ENCODE results near the gene GOLGA6L7.
"Not testable (repeated sequence)": the region's sequence is repeated elsewhere in the genome, so short reads cannot be mapped to it uniquely, and the experiment has no call there.

GOLGA6L7 gene

DNA sequence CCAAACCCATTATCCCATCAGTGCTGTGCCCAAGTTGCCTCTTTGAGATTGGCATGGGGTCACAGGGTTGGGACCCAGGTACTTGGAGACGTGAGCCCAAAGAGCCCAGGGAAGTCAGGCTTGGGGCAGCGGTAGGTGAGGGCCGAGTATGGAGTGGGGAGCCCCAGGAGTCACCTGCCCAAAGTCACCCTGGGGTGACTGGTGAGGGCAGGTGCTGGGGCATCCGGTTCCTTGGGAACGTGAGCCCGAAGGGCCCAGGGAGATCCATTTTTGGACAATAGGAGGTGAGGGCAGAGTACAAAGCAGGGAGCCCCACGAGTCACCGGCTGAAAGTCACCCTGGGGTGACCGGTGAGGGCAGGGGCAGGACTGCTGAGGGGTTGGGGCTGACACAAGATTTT lies 485 bp downstream of the GOLGA6L7 start:
- not testable (repeated sequence) for H3K4me3 ChIP-seq (ENCODE audit: low read depth, low read length); DNase-seq (ENCODE audit: low read depth)

DNA sequence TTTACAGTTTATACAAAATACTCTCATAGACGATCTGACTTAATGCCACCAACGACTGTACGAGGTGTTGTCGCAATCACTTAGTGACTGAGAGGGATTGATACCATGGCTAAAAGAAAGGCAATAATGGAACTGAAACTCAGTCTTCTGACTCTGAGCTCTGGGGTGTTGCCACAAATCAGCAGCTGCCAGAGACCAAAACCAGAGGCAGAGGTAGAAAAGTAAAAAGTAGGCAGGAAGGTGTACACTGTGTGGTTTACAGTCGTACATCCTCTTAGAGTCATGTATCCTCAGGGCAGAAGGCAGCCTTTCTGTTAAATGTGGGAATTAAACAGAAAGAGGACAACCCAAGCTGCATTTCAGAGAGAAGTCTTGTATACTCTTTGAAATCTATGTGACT lies 1.2 kb downstream of the GOLGA6L7 start:
- not testable (repeated sequence) for DNase-seq (ENCODE audit: low read depth)

GRCh38 chr15:28844147-28844546 lies 4.3 kb downstream of the GOLGA6L7 start:
- DNase-seq (ENCODE audit: low read depth); H3K4me3 ChIP-seq (ENCODE audit: low read depth, low read length): not testable (repeated sequence)

More for the DNA sequence above, 1.2 kb downstream of the GOLGA6L7 start:
- H3K4me3 ChIP-seq (ENCODE audit: low read depth, low read length), result not testable (repeated sequence)

DNA sequence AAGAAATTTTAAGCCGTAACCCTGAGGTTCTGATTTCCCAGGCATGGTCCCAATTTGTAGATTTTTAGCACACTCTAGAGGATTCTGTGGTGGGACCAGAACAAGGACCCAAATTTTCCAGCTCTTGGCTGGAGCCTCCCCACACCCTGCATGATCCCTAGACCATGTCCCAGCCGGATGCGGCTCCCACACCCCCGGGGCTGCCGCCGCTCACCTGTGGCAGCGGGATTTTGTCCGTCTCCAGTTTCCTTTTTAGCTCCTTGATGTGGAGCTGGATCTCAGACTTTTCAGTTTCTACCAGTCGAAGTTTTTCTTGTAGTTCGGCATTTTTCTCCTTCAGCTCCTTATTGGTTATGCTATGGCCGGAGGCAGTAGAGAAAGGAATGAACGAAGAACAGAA lies 4.9 kb downstream of the GOLGA6L7 start:
- DNase-seq (ENCODE audit: low read depth); H3K4me3 ChIP-seq (ENCODE audit: low read depth, low read length): not testable (repeated sequence)

DNA sequence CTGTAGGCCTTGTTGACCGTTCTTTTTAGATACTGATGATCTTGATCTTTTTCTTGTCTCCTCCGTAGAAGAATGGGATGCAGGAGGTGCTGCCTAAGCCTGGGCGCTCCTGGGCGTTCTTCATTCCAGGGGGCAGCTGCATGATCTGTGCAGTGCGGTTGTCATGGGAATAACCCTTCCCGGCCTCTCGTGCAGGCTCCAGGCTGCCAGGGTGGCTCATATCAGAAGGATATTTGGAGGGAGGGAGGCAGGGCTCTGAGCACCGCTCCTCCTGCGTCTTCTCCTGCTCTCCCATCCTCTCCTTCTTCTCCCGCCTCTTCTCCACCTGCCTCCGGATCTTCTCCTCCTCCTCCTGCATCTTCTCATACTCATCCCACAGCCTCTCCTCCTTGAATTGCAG lies 6.2 kb downstream of the GOLGA6L7 start:
- not testable (repeated sequence) for H3K4me3 ChIP-seq (ENCODE audit: low read depth, low read length); DNase-seq (ENCODE audit: low read depth)

- DNase-seq (ENCODE audit: low read depth); H3K4me3 ChIP-seq (ENCODE audit: low read depth, low read length): not testable (repeated sequence)
These were observed 8.2 kb downstream of the GOLGA6L7 start for GRCh38 chr15:28840285-28840684.

GRCh38 chr15:28834957-28835585 lies 13.4 kb downstream of the GOLGA6L7 start:
- not testable (repeated sequence) for H3K4me3 ChIP-seq (ENCODE audit: low read depth, low read length); DNase-seq (ENCODE audit: low read depth)

DNA sequence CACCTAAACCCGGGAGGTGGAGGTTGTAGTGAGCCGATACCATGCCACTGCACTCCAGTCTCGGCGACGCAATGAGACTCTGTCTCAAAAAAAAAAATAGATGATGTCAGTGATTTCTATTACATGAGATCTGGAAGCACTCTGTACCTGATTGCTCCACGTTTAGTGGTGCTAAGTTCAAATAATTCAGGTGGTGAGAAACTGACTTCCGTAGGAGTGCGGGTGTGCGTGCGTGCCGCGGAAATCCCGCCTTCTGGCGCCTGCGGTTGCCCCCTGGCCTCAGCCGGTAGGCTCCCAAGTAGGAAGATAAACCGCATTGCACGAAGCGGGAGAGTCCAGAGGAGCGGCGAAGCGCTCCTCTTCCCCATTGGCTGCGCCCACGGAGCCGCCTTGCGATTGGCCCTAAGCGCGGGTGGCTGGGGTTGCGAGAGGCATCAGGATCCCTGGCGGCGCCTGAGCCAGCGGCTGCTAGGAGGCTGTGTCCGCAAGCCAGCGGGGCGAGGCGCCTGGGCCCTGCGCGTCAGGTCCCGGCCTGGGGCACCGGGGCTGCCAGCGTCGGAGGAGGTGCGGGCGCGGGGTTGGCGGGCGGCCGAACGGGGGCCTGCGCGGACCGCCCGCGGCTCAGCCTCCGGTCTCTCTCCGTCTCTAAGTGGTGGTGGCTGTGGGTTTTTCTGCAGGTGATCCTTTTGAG lies 16.4 kb downstream of the GOLGA6L7 start:
- DNase-seq (ENCODE audit: low read depth), result not testable (repeated sequence)

DNA sequence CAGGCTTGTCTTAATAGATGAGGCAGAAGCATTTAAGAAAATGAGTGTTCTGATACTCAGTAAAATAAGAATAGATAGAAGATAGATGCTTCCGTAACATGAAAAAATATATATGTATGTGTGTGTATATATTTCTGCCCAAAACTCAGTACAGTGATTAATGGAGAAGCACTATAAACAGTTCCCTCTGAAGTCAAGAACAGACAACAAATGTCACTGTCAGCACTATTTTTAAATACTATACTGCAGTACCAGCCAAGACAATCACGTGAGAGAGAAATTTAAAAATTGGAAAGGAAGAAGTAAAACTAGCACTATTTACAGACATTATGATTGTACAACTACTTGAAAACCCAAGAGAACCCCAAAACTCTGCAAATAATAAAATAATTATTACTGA lies 27.0 kb downstream of the GOLGA6L7 start:
- H3K4me3 ChIP-seq (ENCODE audit: low read depth, low read length); DNase-seq (ENCODE audit: low read depth): not testable (repeated sequence)

More for the DNA sequence above, 16.4 kb downstream of the GOLGA6L7 start:
- not testable (repeated sequence) for H3K4me3 ChIP-seq (ENCODE audit: low read depth, low read length)

DNA sequence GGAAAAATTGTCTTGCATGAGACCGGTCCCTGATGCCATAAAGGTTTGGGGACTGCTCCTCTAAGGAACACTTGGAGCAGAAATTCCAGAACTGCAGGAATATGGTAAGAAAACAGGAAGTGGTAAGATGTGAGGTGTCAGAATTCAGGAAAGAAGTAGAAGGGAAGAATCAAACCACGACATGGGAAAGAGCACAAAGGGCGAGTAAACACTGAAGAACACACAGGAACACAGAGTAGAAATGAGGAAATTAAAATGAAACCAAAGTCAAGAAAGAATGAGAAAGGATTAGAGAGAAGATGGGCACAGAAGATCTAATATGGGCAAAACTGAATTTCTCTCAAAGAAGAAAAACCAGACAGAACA lies 28.5 kb downstream of the GOLGA6L7 start:
- DNase-seq (ENCODE audit: low read depth), result not testable (repeated sequence)
- 0 out of 2 replicates have a peak overlapping the region, but pooled peaks have one; percentile 6 for H3K4me3 ChIP-seq (ENCODE audit: low read depth, low read length)

DNA sequence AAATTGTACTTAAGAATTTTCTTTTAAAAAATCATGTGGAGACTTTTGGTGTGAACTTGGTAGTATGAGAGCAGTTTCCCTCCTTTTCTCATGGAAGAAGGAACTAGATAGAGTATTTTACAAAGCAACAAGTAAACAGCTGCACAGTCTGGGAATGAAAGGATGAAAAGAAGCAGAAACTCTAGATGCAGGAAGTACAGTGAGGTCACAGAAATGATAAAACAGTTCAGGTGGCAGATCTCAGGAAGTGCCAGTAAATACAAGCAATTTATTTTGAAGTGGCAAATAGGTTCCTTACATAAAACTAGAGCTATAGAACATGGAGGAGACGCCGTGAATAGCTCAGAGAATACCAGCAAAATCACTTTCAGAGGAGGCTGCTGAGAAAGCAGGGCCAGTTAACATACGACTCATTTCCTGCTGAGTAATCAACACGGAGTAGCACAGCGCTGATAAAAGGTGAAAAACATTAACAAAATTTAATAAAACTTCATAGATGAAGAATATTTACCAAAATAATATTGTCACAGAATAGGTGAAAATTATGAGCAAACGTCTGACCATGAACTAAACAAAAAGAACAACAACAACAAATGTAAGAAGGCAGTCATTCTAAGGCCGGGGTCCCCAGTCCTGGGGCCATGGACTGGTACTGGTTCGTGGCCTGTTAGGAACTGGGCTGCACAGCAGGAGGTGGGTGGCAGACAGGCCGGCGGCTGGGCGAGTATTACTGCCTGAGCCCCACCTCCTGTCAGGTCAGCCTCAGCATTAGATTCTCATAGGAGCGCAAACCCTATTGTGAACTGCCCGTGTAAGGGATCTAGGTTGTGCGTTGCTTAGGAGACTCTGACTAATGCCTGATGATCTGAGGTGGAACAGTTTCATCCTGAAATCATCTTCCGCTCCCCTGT lies 29.2 kb downstream of the GOLGA6L7 start:
- peak; percentile 3 for DNase-seq (ENCODE audit: low read depth)
- not testable (repeated sequence) for H3K4me3 ChIP-seq (ENCODE audit: low read depth, low read length)

DNA sequence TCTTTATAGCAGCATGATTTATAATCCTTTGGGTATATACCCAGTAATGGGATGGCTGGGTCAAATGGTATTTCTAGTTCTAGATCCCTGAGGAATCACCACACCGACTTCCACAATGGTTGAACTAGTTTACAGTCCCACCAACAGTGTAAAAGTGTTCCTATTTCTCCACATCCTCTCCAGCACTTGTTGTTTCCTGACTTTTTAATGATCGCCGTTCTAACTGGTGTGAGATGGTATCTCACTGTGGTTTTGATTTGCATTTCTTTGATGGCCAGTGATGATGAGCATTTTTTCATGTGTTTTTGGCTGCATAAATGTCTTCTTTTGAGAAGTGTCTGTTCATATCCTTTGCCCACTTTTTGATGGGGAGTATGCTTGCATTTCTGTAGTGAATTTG lies 30.3 kb downstream of the GOLGA6L7 start:
- H3K4me3 ChIP-seq (ENCODE audit: low read depth, low read length); DNase-seq (ENCODE audit: low read depth): not testable (repeated sequence)

DNA sequence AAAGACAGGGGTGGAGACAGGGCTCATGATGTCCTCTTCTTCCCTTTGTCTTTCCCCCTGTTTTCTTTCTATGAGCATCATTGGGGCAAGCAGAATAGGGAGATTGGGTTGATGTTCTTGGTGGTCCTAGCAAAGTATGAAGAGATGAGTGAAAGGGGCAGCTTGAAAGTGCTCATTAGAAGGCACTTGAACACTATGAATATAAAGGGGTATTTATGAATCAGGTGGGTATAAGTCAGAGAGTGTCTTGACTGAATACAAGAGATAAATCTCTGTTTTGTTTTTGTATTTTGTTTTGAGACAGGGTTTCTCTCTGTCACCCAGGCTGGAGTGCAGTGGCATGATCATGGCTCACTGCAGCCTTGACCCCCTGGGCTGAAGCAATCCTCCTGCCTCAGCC lies 34.4 kb downstream of the GOLGA6L7 start:
- not testable (repeated sequence) for DNase-seq (ENCODE audit: low read depth)

GRCh38 chr15:28813392-28813791 lies 35.1 kb downstream of the GOLGA6L7 start:
- not testable (repeated sequence) for DNase-seq (ENCODE audit: low read depth)

More for the DNA sequence above, 34.4 kb downstream of the GOLGA6L7 start:
- H3K4me3 ChIP-seq (ENCODE audit: low read depth, low read length), result not testable (repeated sequence)

DNA sequence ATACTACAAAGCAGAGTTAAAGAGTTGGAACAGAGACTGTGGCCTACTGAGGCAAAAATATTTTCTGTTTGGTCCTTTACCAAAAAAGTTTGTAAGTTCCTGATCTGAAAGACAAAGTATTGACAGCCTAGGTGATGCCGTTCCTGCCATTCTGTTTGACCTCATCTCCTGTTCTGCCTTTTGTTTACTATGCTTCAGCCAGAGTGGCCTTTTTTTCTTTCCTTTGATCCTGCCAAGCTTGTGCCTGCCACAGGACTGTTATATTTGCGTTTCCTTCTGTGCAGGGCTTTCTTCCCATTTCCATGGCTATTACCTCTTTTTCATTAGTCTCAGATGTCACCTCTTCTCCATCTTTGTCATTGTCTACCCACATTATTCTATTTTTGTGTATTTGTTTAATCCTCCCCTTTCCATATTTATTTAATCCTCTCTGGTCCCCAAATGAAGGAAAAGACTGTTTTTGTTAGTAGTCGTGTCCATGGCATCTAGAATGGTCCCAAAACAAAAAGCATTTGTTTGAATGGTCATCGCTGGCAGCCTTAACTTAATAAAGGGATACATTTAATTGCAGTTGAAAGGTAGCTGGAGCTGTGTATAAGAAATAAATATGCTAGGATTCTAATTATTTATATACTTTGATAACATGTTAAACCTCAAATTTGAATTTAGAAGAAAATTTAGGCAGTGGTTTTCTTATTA lies 36.4 kb downstream of the GOLGA6L7 start:
- H3K4me3 ChIP-seq (ENCODE audit: low read depth, low read length); DNase-seq (ENCODE audit: low read depth): not testable (repeated sequence)

More at GRCh38 chr15:28813392-28813791, 35.1 kb downstream of the GOLGA6L7 start:
- H3K4me3 ChIP-seq (ENCODE audit: low read depth, low read length), result not testable (repeated sequence)

DNA sequence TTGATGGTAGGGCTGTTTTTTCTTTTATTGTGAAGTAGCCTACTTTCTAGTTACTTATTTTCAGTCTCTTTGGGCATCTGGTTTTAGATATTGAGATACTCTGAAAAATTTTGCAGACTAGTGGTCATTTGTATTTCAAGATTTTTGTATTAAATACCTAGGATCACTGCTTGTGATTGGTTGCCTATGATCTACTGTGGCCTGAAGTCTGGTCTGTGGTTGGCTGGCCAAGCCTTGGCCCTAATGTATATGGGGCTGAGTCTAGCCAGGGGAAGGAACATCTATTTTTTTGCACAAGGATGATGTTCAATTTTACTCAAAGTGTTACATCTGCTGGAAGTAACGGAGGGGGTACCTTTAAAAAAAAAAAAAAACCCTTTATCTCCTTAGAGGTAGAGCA lies 38.0 kb downstream of the GOLGA6L7 start:
- not testable (repeated sequence) for H3K4me3 ChIP-seq (ENCODE audit: low read depth, low read length); DNase-seq (ENCODE audit: low read depth)

DNA sequence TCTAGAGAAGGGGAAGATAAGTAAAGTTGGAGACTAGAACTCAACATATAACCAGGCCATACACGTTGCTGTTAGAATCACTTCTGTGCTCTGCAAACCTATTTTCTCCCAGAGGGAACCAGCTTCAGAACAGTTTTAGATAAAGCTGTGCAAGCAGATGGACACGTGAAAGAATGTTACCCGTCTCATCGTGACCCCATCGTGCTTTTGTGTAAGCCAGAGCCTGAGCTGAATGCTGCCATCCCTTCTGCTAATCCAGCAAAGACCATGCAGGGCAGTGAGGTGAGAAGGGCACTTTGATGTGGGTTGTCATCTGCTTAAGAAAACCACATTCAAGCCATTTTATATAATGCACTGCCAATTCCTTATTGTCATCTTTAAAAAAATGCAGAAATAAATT lies 40.3 kb downstream of the GOLGA6L7 start:
- H3K4me3 ChIP-seq (ENCODE audit: low read depth, low read length), result not testable (repeated sequence)

More for the DNA sequence above, 40.3 kb downstream of the GOLGA6L7 start:
- DNase-seq (ENCODE audit: low read depth), result not testable (repeated sequence)

All from LNCaP clone FGC (cell line).